Type B pancreatic cell (in vitro differentiated cells): ENCODE data around the gene KIF26A. TPM values are rescaled to one million over a fixed set of nuclear protein-coding genes. Genes with fewer than 3 reads are reported as not detected.
A peak's percentile ranks its signal among the peaks of the same experiment; 100 is the strongest.

ENCODE experiments used
- DNase-seq: peaks from one replicate; pipeline ENCODE4 v3.0.0; 2021; ENCODE audit warnings: mixed read lengths; ENCODE audit not compliant: unreplicated experiment; ENCODE audit errors: extremely low spot score
- H3K27ac Mint-ChIP-seq: 2 replicates; pipeline ENCODE4 v1.8.0; 2021; ENCODE audit warnings: mild to moderate bottlenecking, mixed read lengths
- H3K27me3 Mint-ChIP-seq: 2 replicates; pipeline ENCODE4 v1.8.0; 2021; ENCODE audit warnings: mixed read lengths
- H3K36me3 Mint-ChIP-seq: 2 replicates; pipeline ENCODE4 v1.8.0; 2021; ENCODE audit warnings: mixed read lengths
- H3K4me1 Mint-ChIP-seq: one replicate; pipeline ENCODE4 v1.8.0; 2021; ENCODE audit warnings: mixed read lengths; ENCODE audit not compliant: unreplicated experiment
- H3K4me3 Mint-ChIP-seq: 2 replicates; pipeline ENCODE4 v1.8.0; 2021; ENCODE audit warnings: mild to moderate bottlenecking, mixed read lengths
- H3K9me3 Mint-ChIP-seq: 2 replicates; pipeline ENCODE4 v1.8.0; 2021; ENCODE audit warnings: mixed read lengths
- CTCF ChIP-seq: fragments of 200-600 bp; sonication (generic); conservative IDR thresholded peaks from 2 replicates; pipeline ENCODE4 v1.5.0; 2021; ENCODE audit warnings: antibody characterized with exemption, mild to moderate bottlenecking
- total RNA-seq: library from RNA; stranded (reverse); gene quantifications from 2 replicates; pipeline ENCODE4 v1.2.1, GENCODE V29; 2021; ENCODE audit warnings: low replicate concordance

Gene KIF26A
- total RNA-seq, 1 donor from 2014 or later = 23.4 TPM

GRCh38 chr14:104192146-104192882 is 53.9 kb downstream of the KIF26A start:
- H3K4me1 Mint-ChIP-seq = peaks cover 12% of the 10 kb centered on the region
- no peak overlapping the region for H3K4me3 Mint-ChIP-seq
- TF ChIP-seq CTCF = no peak
- peaks cover 13% of the 10 kb centered on the region for H3K27me3 Mint-ChIP-seq
- H3K36me3 Mint-ChIP-seq = no peaks in the 10 kb centered on the region
- H3K27ac Mint-ChIP-seq = no peak overlapping the region
- no peaks in the 10 kb centered on the region for H3K9me3 Mint-ChIP-seq
- DNase-seq = no peak

GRCh38 chr14:104192883-104193245 is 54.5 kb downstream of the KIF26A start:
- DNase-seq = no peak
- no peaks in the 10 kb centered on the region for H3K36me3 Mint-ChIP-seq
- H3K9me3 Mint-ChIP-seq = no peaks in the 10 kb centered on the region
- peaks cover 13% of the 10 kb centered on the region for H3K27me3 Mint-ChIP-seq
- H3K27ac Mint-ChIP-seq = no peak overlapping the region
- TF ChIP-seq CTCF = no peak
- H3K4me3 Mint-ChIP-seq = no peak overlapping the region
- H3K4me1 Mint-ChIP-seq = peaks cover 12% of the 10 kb centered on the region

GRCh38 chr14:104194016-104194415 is 55.6 kb downstream of the KIF26A start:
- Mint-ChIP-seq H3K4me1 (peaks cover 12% of the 10 kb centered on the region), H3K9me3 (no peaks in the 10 kb centered on the region), H3K27me3 (peaks cover 13% of the 10 kb centered on the region), H3K27ac (no peak overlapping the region), H3K36me3 (no peaks in the 10 kb centered on the region), H3K4me3 (no peak overlapping the region)
- TF ChIP-seq CTCF = no peak
- DNase-seq = no peak

GRCh38 chr14:104194716-104195115 is 56.3 kb downstream of the KIF26A start:
- no peak for TF ChIP-seq CTCF
- no peak overlapping the region for H3K4me3 Mint-ChIP-seq
- H3K4me1 Mint-ChIP-seq = peaks cover 9% of the 10 kb centered on the region

GRCh38 chr14:104195361-104195760 is 57.0 kb downstream of the KIF26A start:
- Mint-ChIP-seq H3K4me3 (no peak overlapping the region), H3K4me1 (peaks cover 9% of the 10 kb centered on the region), H3K27me3 (peaks cover 10% of the 10 kb centered on the region), H3K27ac (no peak overlapping the region), H3K9me3 (no peaks in the 10 kb centered on the region), H3K36me3 (no peaks in the 10 kb centered on the region)
- DNase-seq = no peak
- no peak for TF ChIP-seq CTCF

More at GRCh38 chr14:104194716-104195115, 56.3 kb downstream of the KIF26A start:
- H3K9me3 Mint-ChIP-seq = no peaks in the 10 kb centered on the region
- peaks cover 10% of the 10 kb centered on the region for H3K27me3 Mint-ChIP-seq
- no peak for DNase-seq
- no peaks in the 10 kb centered on the region for H3K36me3 Mint-ChIP-seq
- no peak overlapping the region for H3K27ac Mint-ChIP-seq

- DNase-seq = no peak
- peak overlapping the region; percentile 36 for H3K4me3 Mint-ChIP-seq
- peaks cover 10% of the 10 kb centered on the region for H3K27me3 Mint-ChIP-seq
- TF ChIP-seq CTCF = no peak
- peak overlapping the region; percentile 15 for H3K27ac Mint-ChIP-seq
- peaks cover 9% of the 10 kb centered on the region for H3K4me1 Mint-ChIP-seq
- H3K36me3 Mint-ChIP-seq = no peaks in the 10 kb centered on the region
- H3K9me3 Mint-ChIP-seq = no peaks in the 10 kb centered on the region
Observed at GRCh38 chr14:104195878-104196277, 57.5 kb downstream of the KIF26A start.
